ENCODE results near the gene TUBGCP2. TPM values are rescaled to one million over a fixed set of nuclear protein-coding genes. Genes with fewer than 3 reads are reported as not detected.

TUBGCP2 gene
- total and polyA plus RNA-seq, 2 of the 13 experiments (the other 11 are each of a cell fraction or from before 2014, with no cell fraction given), result 21.3 to 34.5 TPM

DNA sequence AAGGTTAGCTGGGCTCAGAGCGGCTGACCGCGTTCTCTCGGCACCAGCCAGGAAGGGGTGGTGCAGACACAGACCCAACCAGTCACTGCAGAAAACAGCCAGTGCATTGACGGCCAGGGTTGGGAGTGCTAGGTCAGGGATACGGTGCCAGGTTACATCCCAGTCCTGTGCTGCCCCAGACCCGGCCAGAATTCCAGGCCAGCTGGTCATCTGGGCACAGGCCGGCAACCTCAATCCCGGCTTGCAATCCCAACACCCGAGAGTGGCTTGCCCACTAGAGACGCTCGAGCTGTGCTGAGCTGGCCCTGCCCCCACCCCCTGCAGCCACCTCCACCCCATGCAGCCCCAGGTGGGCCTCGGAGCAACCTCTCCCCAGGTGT is 42.3 kb upstream of the TUBGCP2 start:
- H3K9me3 ChIP-seq (ENCODE audit: low read length), result no peaks in the 10 kb centered on the region
- in situ Hi-C loops (cut with HindIII; ENCODE audit: extremely low pct_ligation_motif_present, low pct_unique_long_range_greater_than_20kb) (no loop called here), intact Hi-C loops (cut with micrococcal nuclease; ENCODE audit: unreplicated experiment) (no loop called here)
- H3K27me3 ChIP-seq (ENCODE audit: control insufficient read depth in 1 of 2, insufficient read depth in 2 of 2, low read length in 2 of 2), result no peaks in the 10 kb centered on the region
- WGBS (ENCODE audit: low lambda C conversion rate), result 60% methylated on average over 2 of the region's 13 CpGs
- no peaks in the 10 kb centered on the region for H3K79me2 ChIP-seq (ENCODE audit: insufficient read depth, low read length)
- BruUV-seq (replicated peaks), result no TSS peak
- peaks cover 3 to 12% of the 10 kb centered on the region in 2 experiments; a peak in 3 of 5 replicates for H3K36me3 ChIP-seq (replicated peaks in 1 of 2; ENCODE audit: control insufficient read depth in 1 of 2, insufficient read depth in 2 of 2, low read length in 2 of 2)
- ATAC-seq (no peak; the same call in 2 of the 3 replicates), FAIRE-seq (no peak), DNase-seq (ENCODE audit: low spot score) (no peak)
- no peak overlapping the region for H3K9ac ChIP-seq (ENCODE audit: insufficient read depth, low read depth, low read length)
- H3K4me1 ChIP-seq (ENCODE audit: insufficient read depth, low read length), result peaks cover 51% of the 10 kb centered on the region
- no peak overlapping the region for H3K4me3 ChIP-seq (replicated peaks in 1 of 3; ENCODE audit: insufficient read depth in 1 of 3, low read depth in 2 of 3, low read length in 3 of 3)
- ChIA-PET CTCF (ENCODE audit: low intra/inter-chr PET ratio, low total read pairs) (no interaction called here), POLR2A (no interaction called here)
- H3K27ac ChIP-seq (ENCODE audit: extremely low read length, insufficient read depth, low read length), result no peak overlapping the region
- H4K20me1 ChIP-seq (ENCODE audit: insufficient read depth, low read length), result peaks cover 13% of the 10 kb centered on the region; the same call in 1 of the 2 replicates
- H3K4me2 ChIP-seq (ENCODE audit: low read depth, low read length), result no peak overlapping the region
- H2AFZ ChIP-seq (ENCODE audit: low read length), result no peak overlapping the region
- 0 out of 2 replicates have a peak, but pooled peaks have one; percentile 22 for TF ChIP-seq HNRNPL (IDR thresholded peaks at IDR 0.05; ENCODE audit: low read depth, low read length)
- TF ChIP-seq POLR2A (IDR thresholded peaks at IDR 0.05; ENCODE audit: insufficient read depth in 1 of 2, low read depth in 2 of 2, low read length in 2 of 2), result 0 out of 4 replicates have a peak, but pooled peaks of 1 of the 2 experiments have one; percentile 32
- TF ChIP-seq ATF7 (IDR thresholded peaks at IDR 0.05), result no peak
- no peak for TF ChIP-seq ATF7 (CRISPR knock-in tag; IDR thresholded peaks at IDR 0.05)
- TF ChIP-seq CHCHD3 (CRISPR knock-in tag; IDR thresholded peaks at IDR 0.05), result no peak
- 0 out of 2 replicates have a peak, but pooled peaks have one; percentile 31 for TF ChIP-seq TMF1 (CRISPR knock-in tag; IDR thresholded peaks at IDR 0.05; ENCODE audit: low read depth)
- peak; percentile 57; the same call in 1 of the 2 replicates for TF ChIP-seq ZC3H13 (CRISPR knock-in tag; IDR thresholded peaks at IDR 0.05)
- TF ChIP-seq SNAI1 (CRISPR knock-in tag; IDR thresholded peaks at IDR 0.05; ENCODE audit: borderline replicate concordance), result no peak
- TF ChIP-seq AGO2 (optimal IDR thresholded peaks at IDR 0.05; ENCODE audit: low read depth, low read length), result peak; percentile 52
- no peak for TF ChIP-seq MAZ (IDR thresholded peaks at IDR 0.05; ENCODE audit: borderline replicate concordance, low read depth, low read length)
- TF ChIP-seq MAZ (CRISPR knock-in tag; IDR thresholded peaks at IDR 0.05; ENCODE audit: low read depth), result 0 out of 2 replicates have a peak, but pooled peaks have one; percentile 23
- no peak for TF ChIP-seq FOSL1 (CRISPR knock-in tag; IDR thresholded peaks at IDR 0.05; ENCODE audit: borderline replicate concordance)
- TF ChIP-seq MED1 (CRISPR knock-in tag; IDR thresholded peaks at IDR 0.05), result no peak
- TF ChIP-seq AKAP8 (CRISPR knock-in tag; IDR thresholded peaks at IDR 0.05), result 0 out of 2 replicates have a peak, but pooled peaks have one; percentile 8
- TF ChIP-seq NONO (IDR thresholded peaks at IDR 0.05), result no peak
- TF ChIP-seq NONO (CRISPR knock-in tag; conservative IDR thresholded peaks at IDR 0.05), result 0 out of 2 replicates have a peak, but pooled peaks have one; percentile 42
- TF ChIP-seq ARNT2 (CRISPR knock-in tag; IDR thresholded peaks at IDR 0.05; ENCODE audit: low read depth), result no peak
- no peak for TF ChIP-seq ZNF333 (CRISPR knock-in tag; IDR thresholded peaks at IDR 0.05; ENCODE audit: borderline replicate concordance)
- TF ChIP-seq FOXK1 (CRISPR knock-in tag; IDR thresholded peaks at IDR 0.05; ENCODE audit: borderline replicate concordance, low read depth), result no peak
- peak; percentile 25 for TF ChIP-seq SRSF1 (optimal IDR thresholded peaks at IDR 0.05; ENCODE audit: low read depth, low read length)
- TF ChIP-seq NCOA5 (CRISPR knock-in tag; IDR thresholded peaks at IDR 0.05), result no peak
- TF ChIP-seq DPF2 (CRISPR knock-in tag; IDR thresholded peaks at IDR 0.05; ENCODE audit: borderline replicate concordance, low read depth), result no peak
- TF ChIP-seq ZNF737 (CRISPR knock-in tag; IDR thresholded peaks at IDR 0.05; ENCODE audit: borderline replicate concordance), result no peak
- peak; percentile 68 for TF ChIP-seq AGO1 (IDR thresholded peaks at IDR 0.05; ENCODE audit: low read depth, low read length, poor library complexity, severe bottlenecking)
